GM10248 (cell line): ENCODE results near the gene TEX264.

Experiments used
- CTCF ChIA-PET: fragments of 300-600 bp; sonication (Branson Sonifier 250); formaldehyde crosslinking; extraction: SDS; loops from one replicate; lab custom pipeline; 2021; ENCODE audit warnings: antibody characterized with exemption; lab: Yijun Ruan, JAX
- POLR2A ChIA-PET: fragments of 350-650 bp; sonication (Branson Sonifier 250); formaldehyde crosslinking; extraction: SDS; loops from one replicate; lab custom pipeline; 2020; ENCODE audit warnings: antibody characterized with exemption; lab: Yijun Ruan, JAX
- DNase-seq: peaks from one replicate; pipeline ENCODE4 v3.0.0; 2012; ENCODE audit errors: extremely low spot score
- CTCF ChIP-seq: IDR thresholded peaks from 2 replicates; pipeline ENCODE4 v1.5.1; 2012; ENCODE audit warnings: mild to moderate bottlenecking, low read depth; ENCODE audit errors: extremely low read depth, missing control alignments, control extremely low read depth

Gene TEX264

GRCh38 chr3:51678641-51679040, 7.6 kb downstream of the TEX264 start:
- TF ChIP-seq CTCF, result no peak
- CTCF ChIA-PET, result interaction anchor here (1.1 to 29.3 kb wide), 3 partner anchors 15 to 177 kb away, joined by 3 to 477 read pairs (median 159); partner anchors contain the start of gene DCAF1
- DNase-seq, result no peak
- POLR2A ChIA-PET, result no interaction called here

DNA sequence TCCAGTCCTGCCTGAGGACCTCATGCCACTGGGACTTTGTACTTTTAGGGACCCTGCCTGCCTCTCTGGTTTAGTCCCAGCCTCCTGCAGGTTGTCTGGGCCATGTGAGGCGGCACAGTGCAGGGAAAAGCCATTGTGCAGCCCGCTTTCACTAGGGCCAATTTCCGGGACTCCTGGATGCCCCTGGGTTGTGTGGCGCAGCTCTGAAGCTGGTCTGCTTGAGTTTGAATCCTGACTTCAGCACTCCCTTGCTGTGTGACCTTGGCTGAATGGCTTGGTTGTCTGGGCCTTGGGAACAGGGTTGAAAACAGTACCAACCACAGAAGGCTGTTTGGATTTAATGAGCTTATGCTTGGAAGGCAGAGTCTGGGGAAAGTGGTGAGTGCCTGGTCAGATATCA, 8.3 kb downstream of the TEX264 start:
- CTCF ChIA-PET, result interaction anchor here (0.8 to 29.3 kb wide), 4 partner anchors 10 to 290 kb away, joined by 5 to 477 read pairs (median 84); partner anchors contain the start of gene DCAF1
- DNase-seq, result no peak
- POLR2A ChIA-PET, result no interaction called here
- TF ChIP-seq CTCF, result no peak

- CTCF ChIA-PET, result interaction anchor here (0.8 to 29.3 kb wide), 5 partner anchors 10 to 290 kb away, joined by 4 to 477 read pairs (median 8); partner anchors contain the start of gene DCAF1
- DNase-seq, result no peak
These were observed 8.7 kb downstream of the TEX264 start for GRCh38 chr3:51679777-51680176.

GRCh38 chr3:51680196-51680595, 9.1 kb downstream of the TEX264 start:
- no peak for DNase-seq
- ChIA-PET POLR2A (no interaction called here), CTCF (interaction anchor here (0.8 to 29.3 kb wide), 9 partner anchors 7 to 292 kb away, joined by 4 to 477 read pairs (median 20); partner anchors contain the start of genes DCAF1, MANF and RBM15B)
- no peak for TF ChIP-seq CTCF

More at GRCh38 chr3:51679777-51680176, 8.7 kb downstream of the TEX264 start:
- no peak for TF ChIP-seq CTCF
- POLR2A ChIA-PET, result no interaction called here

DNA sequence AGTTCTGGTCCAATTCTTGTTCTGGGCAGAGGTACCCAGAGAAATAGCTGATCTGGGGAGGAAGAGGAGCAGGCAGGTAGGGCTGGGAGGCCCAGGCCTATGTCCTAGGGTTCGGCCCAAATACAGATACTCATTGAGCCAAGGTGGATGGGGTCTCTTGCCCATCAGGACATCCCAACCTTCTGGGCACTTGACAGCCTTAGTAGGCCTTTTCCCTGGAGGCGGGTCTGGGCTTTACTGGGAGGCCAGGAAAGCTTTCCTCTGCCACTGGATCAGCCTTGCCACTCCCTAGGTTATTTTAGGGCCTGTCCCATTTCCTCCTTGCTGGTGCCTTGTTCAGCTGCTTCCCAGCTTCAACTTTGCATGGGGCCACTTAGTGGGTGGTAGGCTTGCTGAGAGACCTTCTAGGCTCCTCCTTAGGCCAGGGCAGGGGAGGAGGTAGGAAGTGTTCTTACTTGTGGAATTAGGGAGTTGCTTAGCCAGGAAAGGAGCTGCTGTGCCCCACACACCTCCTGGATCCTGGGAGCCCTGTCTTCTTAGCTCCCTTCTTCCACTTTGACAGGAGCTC, 9.7 kb downstream of the TEX264 start:
- no peak for TF ChIP-seq CTCF
- POLR2A ChIA-PET, result no interaction called here
- DNase-seq, result no peak
- CTCF ChIA-PET, result interaction anchor here (0.9 to 29.3 kb wide), 24 partner anchors 8 to 1065 kb away, joined by 3 to 477 read pairs (median 9); partner anchors contain the start of genes DCAF1, MANF, RBM15B and RRP9

DNA sequence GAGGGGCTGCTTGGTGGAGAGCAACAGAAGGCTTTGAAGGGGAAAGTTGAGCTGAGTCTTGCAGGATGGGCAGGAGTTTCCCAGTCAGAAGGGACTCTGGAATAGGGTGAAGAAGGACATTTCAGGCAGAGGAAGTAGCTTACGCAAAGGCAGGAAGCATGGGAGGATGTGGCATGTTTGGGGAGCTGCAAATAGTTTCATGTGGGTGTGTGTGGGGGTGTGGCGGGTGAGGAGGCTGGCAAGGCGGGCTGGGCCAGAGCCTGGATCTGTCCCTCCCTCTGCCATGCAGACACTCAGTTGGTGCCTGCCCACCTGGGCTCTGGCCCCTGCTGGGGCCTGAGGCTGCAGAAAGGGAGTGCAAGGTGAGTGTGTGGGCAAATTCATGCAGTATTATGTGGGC, 10.4 kb downstream of the TEX264 start:
- CTCF ChIA-PET, result interaction anchor here (0.9 to 29.3 kb wide), 33 partner anchors 9 to 1065 kb away, joined by 3 to 477 read pairs (median 5); partner anchors contain the start of genes DCAF1, MANF, RBM15B and RRP9
- DNase-seq, result no peak
- no peak for TF ChIP-seq CTCF
- POLR2A ChIA-PET, result no interaction called here
